IPS DF 19.7 (cell line): ENCODE measurements around the gene HIRA.

Experiments
- DNase-seq: peaks from one replicate; pipeline ENCODE4 v3.0.0-alpha.2; 2013; ENCODE audit warnings: low read depth, low spot score

HIRA gene

GRCh38 chr22:19407649-19408606 is 23.6 kb downstream of the HIRA start:
- no peak for DNase-seq

GRCh38 chr22:19406846-19407245 is 24.7 kb downstream of the HIRA start:
- no peak for DNase-seq

GRCh38 chr22:19406281-19406811 is 25.2 kb downstream of the HIRA start:
- no peak for DNase-seq

GRCh38 chr22:19405652-19406051 is 25.9 kb downstream of the HIRA start:
- no peak for DNase-seq

GRCh38 chr22:19405133-19405532 is 26.4 kb downstream of the HIRA start:
- DNase-seq = no peak

GRCh38 chr22:19404676-19405075 is 26.9 kb downstream of the HIRA start:
- DNase-seq = no peak

- DNase-seq = no peak
These were observed 28.8 kb downstream of the HIRA start for GRCh38 chr22:19402642-19403191.

- DNase-seq = no peak
These were observed 30.1 kb downstream of the HIRA start for GRCh38 chr22:19401483-19401882.

- DNase-seq = no peak
These were observed 30.7 kb downstream of the HIRA start for GRCh38 chr22:19400881-19401280.

GRCh38 chr22:19398652-19399051 is 32.9 kb downstream of the HIRA start:
- no peak for DNase-seq

GRCh38 chr22:19398206-19398605 is 33.3 kb downstream of the HIRA start:
- no peak for DNase-seq

GRCh38 chr22:19397734-19398104 is 33.8 kb downstream of the HIRA start:
- no peak for DNase-seq

GRCh38 chr22:19396934-19397733 is 34.4 kb downstream of the HIRA start:
- no peak for DNase-seq

- DNase-seq = no peak
These were observed 35.0 kb downstream of the HIRA start for GRCh38 chr22:19396561-19396933.

- DNase-seq = no peak
These were observed 36.3 kb downstream of the HIRA start for GRCh38 chr22:19395276-19395675.

- DNase-seq = no peak
These were observed 37.1 kb downstream of the HIRA start for GRCh38 chr22:19394274-19395050.

GRCh38 chr22:19393704-19394103 is 37.8 kb downstream of the HIRA start:
- DNase-seq = no peak

GRCh38 chr22:19387575-19387974 is 44.0 kb downstream of the HIRA start:
- no peak for DNase-seq

GRCh38 chr22:19387038-19387437 is 44.5 kb downstream of the HIRA start:
- DNase-seq = no peak

GRCh38 chr22:19386248-19386647 is 45.3 kb downstream of the HIRA start:
- no peak for DNase-seq

GRCh38 chr22:19385221-19385906 is 46.2 kb downstream of the HIRA start:
- no peak for DNase-seq
